GM19455 (cell line): ENCODE results near the gene PARP4.
"Not testable (repeated sequence)": the region's sequence is repeated elsewhere in the genome, so short reads cannot be mapped to it uniquely, and the experiment has no call there.

Experiments used
- ATAC-seq: cut with Tn5 transposase; IDR thresholded peaks from one replicate; pipeline ENCODE4 v1.9.1; 2021; ENCODE audit not compliant: unreplicated experiment

Gene PARP4

GRCh38 chr13:24371273-24371672 is 141.3 kb downstream of the PARP4 start:
- not testable (repeated sequence) for ATAC-seq
